Peyer's patch (tissue), 4 donors: Measurements from ENCODE around the gene MYMX.

Source experiments
- CTCF ChIP-seq, 6 experiments: fragments of 450-650 bp in 4 of 6; fragments of 200-600 bp in 2 of 6; sonication (generic) in 1 of 6; IDR thresholded peaks; one replicate each; pipeline ENCODE4 v1.5.1; 2017 to 2019; ENCODE audit warnings: antibody characterized with exemption in 6 of 6, mild to moderate bottlenecking in 3 of 6, moderate library complexity in 1 of 6
- POLR2A ChIP-seq, 2 donors: fragments of 450-650 bp; IDR thresholded peaks; one replicate each; pipeline ENCODE4 v1.5.1; 2017; ENCODE audit warnings: antibody characterized with exemption in 2 of 2, mild to moderate bottlenecking in 2 of 2, moderate library complexity in 2 of 2

DNA sequence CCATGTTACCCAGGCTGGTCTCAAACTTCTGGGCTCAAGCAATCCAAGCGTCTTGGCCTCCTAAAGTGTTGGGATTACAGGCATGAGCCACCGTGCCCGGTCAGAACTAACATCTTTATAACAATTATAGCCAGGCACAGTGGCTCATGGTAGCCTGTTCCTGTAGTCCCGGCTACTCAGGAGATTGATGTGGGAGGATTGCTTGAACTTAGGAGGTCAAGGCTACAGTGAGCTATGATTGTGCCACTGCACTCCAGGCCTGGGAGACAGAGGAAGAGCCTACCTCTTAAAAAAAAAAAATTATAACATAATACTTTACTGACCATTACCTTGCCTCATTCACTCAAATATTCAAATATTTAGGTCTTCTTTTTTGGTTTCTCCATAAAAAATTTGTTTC, 16.8 kb upstream of the MYMX start:
- no peak for TF ChIP-seq CTCF (IDR thresholded peaks at IDR 0.05)
- TF ChIP-seq POLR2A (IDR thresholded peaks at IDR 0.05), result no peak
